Measurements from ENCODE around the gene BTN2A1. TPM values are rescaled to one million over a fixed set of nuclear protein-coding genes. Genes with fewer than 3 reads are reported as not detected.
A peak's percentile ranks its signal among the peaks of the same experiment; 100 is the strongest.

BTN2A1 gene
- total RNA-seq, 1 experiment from 2014 or later = 8.5 TPM

GRCh38 chr6:26489996-26490964 lies 32.5 kb downstream of the BTN2A1 start:
- no peak for DNase-seq (ENCODE audit: low read depth)

DNA sequence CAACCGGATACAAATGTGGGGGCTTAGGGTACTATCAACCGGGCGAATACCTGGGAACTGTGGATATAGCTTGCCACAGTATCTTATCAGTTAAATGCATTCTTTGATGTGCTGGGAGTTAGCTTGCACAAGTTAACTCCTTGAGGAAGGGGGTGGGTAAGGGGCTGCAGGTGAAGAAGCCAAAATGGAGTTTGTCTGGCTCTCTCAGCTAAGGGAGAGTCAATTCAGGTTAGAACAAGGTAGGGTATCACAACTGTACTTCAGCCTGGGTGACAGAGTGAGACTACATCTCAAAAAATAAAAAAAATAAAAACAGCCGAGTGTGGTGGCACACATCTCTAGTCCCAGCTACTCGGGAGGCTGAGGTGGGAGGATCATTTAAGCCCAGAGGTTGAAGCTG lies 33.8 kb downstream of the BTN2A1 start:
- DNase-seq (ENCODE audit: low read depth) = no peak

GRCh38 chr6:26493258-26493657 lies 35.5 kb downstream of the BTN2A1 start:
- DNase-seq (ENCODE audit: low read depth) = peak; percentile 41

- no peak for DNase-seq (ENCODE audit: low read depth)
Observed at GRCh38 chr6:26494117-26494516, 36.4 kb downstream of the BTN2A1 start.

GRCh38 chr6:26495281-26495680 lies 37.5 kb downstream of the BTN2A1 start:
- no peak for DNase-seq (ENCODE audit: low read depth)

GRCh38 chr6:26497610-26498009 lies 39.9 kb downstream of the BTN2A1 start:
- no peak for DNase-seq (ENCODE audit: low read depth)

GRCh38 chr6:26500102-26500501 lies 42.3 kb downstream of the BTN2A1 start, which contains the start of gene BTN1A1:
BTN1A1 (plus strand) TSS chr6:26500303; CDS start chr6:26501287, 984 bp downstream.
- no peak for DNase-seq (ENCODE audit: low read depth)

DNA sequence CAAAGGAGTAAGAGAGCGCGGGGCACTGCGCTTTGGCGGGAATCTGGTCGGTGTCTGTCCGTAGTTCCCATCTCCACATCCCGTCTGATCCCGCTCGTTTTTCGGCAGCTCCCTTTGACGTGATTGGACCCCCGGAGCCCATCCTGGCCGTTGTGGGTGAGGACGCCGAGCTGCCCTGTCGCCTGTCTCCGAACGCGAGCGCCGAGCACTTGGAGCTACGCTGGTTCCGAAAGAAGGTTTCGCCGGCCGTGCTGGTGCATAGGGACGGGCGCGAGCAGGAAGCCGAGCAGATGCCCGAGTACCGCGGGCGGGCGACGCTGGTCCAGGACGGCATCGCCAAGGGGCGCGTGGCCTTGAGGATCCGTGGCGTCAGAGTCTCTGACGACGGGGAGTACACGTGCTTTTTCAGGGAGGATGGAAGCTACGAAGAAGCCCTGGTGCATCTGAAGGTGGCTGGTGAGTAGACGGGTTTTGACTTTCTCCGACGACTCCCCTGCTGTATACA lies 43.8 kb downstream of the BTN2A1 start:
- DNase-seq (ENCODE audit: low read depth) = no peak

DNA sequence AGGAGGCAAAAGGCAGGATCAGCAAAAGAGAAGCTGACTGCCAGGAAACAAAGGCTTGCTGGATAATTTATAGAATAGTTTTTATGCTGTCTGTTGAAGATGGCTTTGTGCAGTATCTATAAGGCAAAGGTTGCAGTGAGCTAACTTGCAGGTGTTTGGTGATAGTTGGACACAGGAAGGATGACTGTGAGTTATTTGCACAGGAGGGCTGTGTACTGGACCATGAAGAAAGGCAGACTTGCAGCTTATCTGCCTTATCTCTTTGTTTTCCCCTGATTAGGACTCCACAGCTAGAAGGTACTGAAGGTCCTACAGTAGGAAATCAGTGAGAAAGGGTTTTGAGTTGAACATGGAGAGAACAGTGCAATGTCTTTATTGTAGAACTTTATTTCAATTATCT lies 44.4 kb downstream of the BTN2A1 start:
- DNase-seq (ENCODE audit: low read depth) = no peak

- no peak for DNase-seq (ENCODE audit: low read depth)
Observed at GRCh38 chr6:26502626-26503025, 44.9 kb downstream of the BTN2A1 start.

GRCh38 chr6:26507658-26508057 lies 49.9 kb downstream of the BTN2A1 start:
- no peak for DNase-seq (ENCODE audit: low read depth)

DNA sequence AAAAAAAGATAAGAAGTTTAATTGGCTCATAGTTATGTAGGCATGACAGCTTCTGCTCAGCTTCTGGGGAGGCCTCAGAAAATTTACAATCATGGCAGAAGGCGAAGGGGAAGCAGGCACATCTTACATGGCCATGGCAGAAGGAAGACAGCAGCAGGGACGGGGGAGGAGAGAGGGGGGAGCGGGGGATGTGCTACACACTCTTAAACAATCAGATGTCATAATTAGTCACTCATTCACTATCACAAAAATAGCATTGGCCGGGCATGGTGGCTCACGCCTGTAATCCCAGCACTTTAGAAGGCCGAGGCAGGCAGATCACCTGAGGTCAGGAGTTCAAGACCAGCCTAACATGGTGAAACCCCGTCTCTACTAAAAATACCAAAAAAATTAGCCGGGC lies 53.3 kb downstream of the BTN2A1 start:
- peak; percentile 61 for DNase-seq (ENCODE audit: low read depth)

DNA sequence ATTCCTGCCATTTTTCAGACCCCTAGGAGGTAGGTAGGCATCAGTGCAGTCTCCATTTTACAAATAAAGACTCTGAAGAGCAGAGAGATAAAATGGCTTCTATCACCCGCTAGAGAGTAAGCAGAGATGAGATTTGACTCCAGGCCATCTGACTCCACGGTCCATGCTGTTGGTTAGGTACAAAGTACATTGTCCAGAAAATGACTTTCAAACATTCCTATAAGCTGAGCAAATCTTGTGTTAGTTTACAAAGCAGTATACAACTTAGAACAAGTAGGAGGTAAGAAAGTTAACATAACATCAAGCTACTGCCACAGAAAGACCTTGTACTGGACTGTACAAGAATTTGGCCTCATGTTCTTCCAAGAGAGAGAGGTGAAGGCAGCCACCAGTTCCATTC lies 57.2 kb downstream of the BTN2A1 start:
- DNase-seq (ENCODE audit: low read depth) = no peak

DNA sequence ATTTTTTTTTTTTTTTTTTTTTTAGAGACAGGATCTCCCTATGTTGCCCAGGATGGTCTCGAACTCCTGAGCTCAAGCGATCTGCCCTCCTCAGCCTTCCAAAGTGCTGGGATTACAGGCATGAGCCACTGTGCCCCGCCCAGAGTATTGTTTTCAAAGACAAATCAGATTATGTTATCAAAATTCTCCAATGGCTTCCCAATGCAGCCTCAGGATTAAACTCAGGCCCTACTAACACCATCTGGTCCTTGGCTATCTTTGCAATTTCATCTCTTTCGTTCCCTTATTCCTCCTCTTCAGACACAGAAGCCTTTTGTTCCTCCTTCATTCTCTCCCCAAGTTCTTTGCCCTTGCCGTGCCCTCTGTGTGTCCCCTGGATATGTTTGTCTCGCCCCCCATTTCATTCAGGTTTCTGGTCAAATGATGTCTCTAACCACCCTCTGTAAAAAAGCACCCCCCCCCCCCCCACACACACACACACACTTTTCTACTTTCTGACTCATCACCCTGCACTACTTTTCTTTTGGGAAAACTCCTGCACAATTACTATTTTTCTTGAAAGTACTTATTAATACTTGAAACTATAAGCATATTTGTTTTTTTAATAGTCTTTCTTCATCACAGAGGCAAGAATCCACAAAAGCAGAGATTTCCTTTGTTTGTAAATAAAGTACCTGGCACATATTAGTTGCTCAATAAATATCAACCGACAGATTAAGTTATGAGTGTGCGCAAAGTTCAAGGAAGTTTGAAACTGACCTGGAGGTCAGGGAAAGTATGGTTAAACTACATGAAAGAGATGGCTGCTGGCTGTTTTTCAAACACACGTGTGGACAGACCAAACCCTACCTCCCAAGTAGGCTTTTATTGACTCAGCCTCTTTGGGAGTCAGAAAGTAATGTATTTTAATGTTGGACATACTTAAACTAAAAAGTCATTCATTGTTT lies 59.0 kb downstream of the BTN2A1 start:
- DNase-seq (ENCODE audit: low read depth) = no peak

Small RNA genes within 50 kb of the gene (small RNA-seq; reads per million reads assigned to genes)
- gene RNU6-502P = not detected

Other genes with a start within 250 kb of the BTN2A1 start
- 14.8 and 16.1 TPM in 2 replicates for gene BTN3A2, start 92.8 kb upstream of the BTN2A1 start, total RNA-seq (2014; rRNA removed; shearing (Covaris generic))
- gene BTN2A2, start 74.8 kb upstream of the BTN2A1 start, total RNA-seq (2014; rRNA removed; shearing (Covaris generic)) = 3.0 and 5.6 TPM in 2 replicates
- gene BTN3A1, start 55.7 kb upstream of the BTN2A1 start, total RNA-seq (2014; rRNA removed; shearing (Covaris generic)) = 8.2 and 8.7 TPM in 2 replicates
- 3.8 and 4.7 TPM in 2 replicates for gene BTN3A3, start 17.5 kb upstream of the BTN2A1 start, total RNA-seq (2014; rRNA removed; shearing (Covaris generic))
- 0.23 TPM in 1 of 2 replicates, not detected in the other for gene BTN1A1, start 42.3 kb downstream of the BTN2A1 start, total RNA-seq (2014; rRNA removed; shearing (Covaris generic))
- gene HMGN4, start 80.4 kb downstream of the BTN2A1 start, total RNA-seq (2014; rRNA removed; shearing (Covaris generic)) = 74.0 and 75.1 TPM in 2 replicates
- gene ABT1, start 139.0 kb downstream of the BTN2A1 start, total RNA-seq (2014; rRNA removed; shearing (Covaris generic)) = 25.4 and 28.9 TPM in 2 replicates
- 11.0 and 11.8 TPM in 2 replicates for gene ZNF322, start 201.8 kb downstream of the BTN2A1 start, total RNA-seq (2014; rRNA removed; shearing (Covaris generic))